GM12878 (cell line): ENCODE data around the gene PSENEN. TPM values are rescaled to one million over a fixed set of nuclear protein-coding genes. Genes with fewer than 3 reads are reported as not detected.

ENCODE experiments used
- ATAC-seq: fragments of 200-7000 bp; cut with Tn5 transposase; 3 replicates; pipeline ENCODE4 v1.9.1; 2020; ENCODE audit warnings: mild to moderate bottlenecking, moderate library complexity
- BruUV-seq: library from RNA; stranded (reverse); fragments of 400-500 nt; replicated peaks from 2 replicates; lab custom pipeline; 2021; lab: Mats Ljungman, UMichigan
- CTCF ChIA-PET: fragments of 300-600 bp; sonication (Branson Sonifier 250); formaldehyde crosslinking; extraction: SDS; loops from one replicate; lab custom pipeline; 2021; ENCODE audit warnings: inconsistent platforms; lab: Yijun Ruan, JAX
- POLR2A ChIA-PET: fragments of 350-600 bp; formaldehyde crosslinking; extraction: SDS; loops from one replicate; lab custom pipeline; 2021; ENCODE audit warnings: inconsistent platforms; lab: Charles Lee
- RAD21 ChIA-PET: fragments of 300-600 bp; sonication (Branson Sonifier 250); formaldehyde crosslinking; loops from one replicate; lab custom pipeline; 2023; ENCODE audit warnings: antibody characterized with exemption; ENCODE audit not compliant: unreplicated experiment; lab: Charles Lee
- SMC1A ChIA-PET: fragments of 300-600 bp; sonication (Branson Sonifier 250); formaldehyde crosslinking; loops from one replicate; lab custom pipeline; 2023; ENCODE audit not compliant: unreplicated experiment, uncharacterized antibody; lab: Charles Lee
- DNase-seq: peaks from one replicate; pipeline ENCODE4 v3.0.0-alpha.2; 2011; ENCODE audit warnings: low read depth, low spot score
- FAIRE-seq: peaks from 3 replicates; lab custom pipeline; 2011; peaks lifted over from hg19 to GRCh38; lab: Jason Lieb, UNC
- H2AFZ ChIP-seq: 2 replicates; pipeline ENCODE4 v1.6.0; 2011; ENCODE audit warnings: low read depth, low read length, control low read depth; ENCODE audit not compliant: control insufficient read depth
- H3K27ac ChIP-seq: 2 replicates; pipeline ENCODE4 v1.5.1; 2011; ENCODE audit warnings: control low read depth; ENCODE audit not compliant: control insufficient read depth, insufficient read depth
- H3K27me3 ChIP-seq, 2 experiments: replicated peaks in 1 of 2; 2 replicates each; pipeline versions ENCODE4 v1.6.0 to v1.6.1; 2011; ENCODE audit warnings: low read length in 1 of 2; ENCODE audit not compliant: control insufficient read depth in 2 of 2, insufficient read depth in 2 of 2
- H3K36me3 ChIP-seq, 2 experiments: 2 replicates each; pipeline ENCODE4 v1.5.1; 2011; ENCODE audit warnings: low read length in 1 of 2; ENCODE audit not compliant: control insufficient read depth in 2 of 2, insufficient read depth in 2 of 2
- H3K4me1 ChIP-seq: 2 replicates; pipeline ENCODE4 v1.6.1; 2011; ENCODE audit warnings: mild to moderate bottlenecking, low read length, moderate library complexity, mixed read lengths; ENCODE audit not compliant: control insufficient read depth, insufficient read depth
- H3K4me2 ChIP-seq: 2 replicates; pipeline ENCODE4 v1.6.0; 2011; ENCODE audit warnings: control low read depth; ENCODE audit not compliant: control insufficient read depth, insufficient read depth
- H3K4me3 ChIP-seq: fragments of 200-600 bp; sonication (generic); 2 replicates; pipeline ENCODE4 v1.5.1; 2016
- H3K79me2 ChIP-seq: 2 replicates; pipeline ENCODE4 v1.6.0; 2011; ENCODE audit warnings: low read length; ENCODE audit not compliant: control insufficient read depth, insufficient read depth
- H3K9ac ChIP-seq: 2 replicates; pipeline ENCODE4 v1.8.0; 2011; ENCODE audit warnings: low read length, control low read depth, mixed read lengths; ENCODE audit not compliant: control insufficient read depth, insufficient read depth
- H3K9me3 ChIP-seq: replicated peaks from 3 replicates; pipeline ENCODE4 v1.5.1; 2011; ENCODE audit warnings: mild to moderate bottlenecking, low read length; ENCODE audit not compliant: control insufficient read depth, insufficient read depth
- H4K20me1 ChIP-seq: 2 replicates; pipeline ENCODE4 v1.6.0; 2011; ENCODE audit not compliant: control insufficient read depth, insufficient read depth
- ASH2L ChIP-seq: fragments of 300-600, 200-600 bp; sonication (generic); IDR thresholded peaks from 2 replicates; pipeline ENCODE4 v1.6.1; 2017; ENCODE audit warnings: low read depth, mild to moderate bottlenecking, borderline replicate concordance
- KLF5 ChIP-seq: fragments of 450-650 bp; IDR thresholded peaks from 2 replicates; pipeline ENCODE4 v1.6.1; 2014; ENCODE audit warnings: mild to moderate bottlenecking; ENCODE audit not compliant: partially characterized antibody
- MEF2B ChIP-seq: fragments of 450-650 bp; IDR thresholded peaks from 2 replicates; pipeline ENCODE4 v1.6.1; 2018; ENCODE audit warnings: mild to moderate bottlenecking, moderate library complexity; ENCODE audit not compliant: partially characterized antibody, poor library complexity, severe bottlenecking
- NFYA ChIP-seq: IDR thresholded peaks from 2 replicates; pipeline ENCODE4 v1.6.1; 2011; ENCODE audit warnings: low read depth, mild to moderate bottlenecking, low read length, improper control_type of control experiment, borderline replicate concordance
- NR2F1 ChIP-seq: fragments of 450-650 bp; conservative IDR thresholded peaks from 2 replicates; pipeline ENCODE4 v1.6.1; 2017; ENCODE audit warnings: mild to moderate bottlenecking
- PAX5 ChIP-seq: IDR thresholded peaks from 2 replicates; pipeline ENCODE4 v1.6.1; 2011; ENCODE audit warnings: low read depth, low read length, borderline replicate concordance
- PBX3 ChIP-seq: IDR thresholded peaks from 2 replicates; pipeline ENCODE4 v1.6.1; 2011; ENCODE audit warnings: mild to moderate bottlenecking, low read depth, low read length, moderate library complexity; ENCODE audit not compliant: insufficient replicate concordance
- RELA ChIP-seq: fragments of 450-650 bp; IDR thresholded peaks from 2 replicates; pipeline ENCODE4 v1.8.0; 2014; ENCODE audit warnings: borderline replicate concordance; ENCODE audit not compliant: partially characterized antibody
- RELB ChIP-seq: fragments of 450-650 bp; IDR thresholded peaks from 2 replicates; pipeline ENCODE4 v1.6.1; 2017; ENCODE audit warnings: low read depth, mild to moderate bottlenecking, moderate library complexity
- SPI1 ChIP-seq: IDR thresholded peaks from 2 replicates; pipeline ENCODE4 v1.6.1; 2011; ENCODE audit warnings: low read depth, mild to moderate bottlenecking, low read length, moderate library complexity, borderline replicate concordance; ENCODE audit not compliant: insufficient read depth
- STAT1 ChIP-seq: fragments of 450-650 bp; conservative IDR thresholded peaks from 2 replicates; pipeline ENCODE4 v1.6.1; 2014; ENCODE audit warnings: antibody characterized with exemption, mild to moderate bottlenecking
- SUZ12 ChIP-seq: fragments of 200-600 bp; sonication (generic); IDR thresholded peaks from one replicate; pipeline ENCODE4 v1.6.1; 2018; ENCODE audit warnings: antibody characterized with exemption, mild to moderate bottlenecking; ENCODE audit not compliant: unreplicated experiment
- YY1 ChIP-seq: IDR thresholded peaks from 2 replicates; pipeline ENCODE4 v1.6.1; 2011; ENCODE audit warnings: low read depth, mild to moderate bottlenecking, low read length
- ZBTB33 ChIP-seq: fragments of 450-650 bp; IDR thresholded peaks from 2 replicates; pipeline ENCODE4 v1.6.1; 2017; ENCODE audit warnings: mild to moderate bottlenecking
- ZNF207 ChIP-seq: fragments of 450-650 bp; IDR thresholded peaks from 2 replicates; pipeline ENCODE4 v1.6.1; 2014; ENCODE audit warnings: antibody characterized with exemption, mild to moderate bottlenecking, borderline replicate concordance
- WGBS: methylation state at CpG from one replicate; pipeline ENCODE4 v1.1.6; 2016; ENCODE audit warnings: low lambda C conversion rate; ENCODE audit not compliant: insufficient replicate concordance, insufficient coverage; ENCODE audit errors: missing lambda C conversion rate; 5-methylcytosine and 5-hydroxymethylcytosine counted together
- in situ Hi-C: fragments of 300-500 bp; cut with MboI; formaldehyde crosslinking; loops from 9 replicates; pipeline ENCODE4 v1.14.3; 2018; ENCODE audit warnings: mixed read lengths
- intact Hi-C: fragments of 100-400 bp; cut with micrococcal nuclease; formaldehyde crosslinking; loops from one replicate; pipeline ENCODE4 v1.14.2; 2022; ENCODE audit not compliant: unreplicated experiment
- polyA plus RNA-seq, 11 experiments: library from polyadenylated mRNA; depleted of rRNA in 4 of 11; unstranded in 6 of 11; stranded (reverse) in 5 of 11; fragments of >200 nt; fragmentation: Nextera tagmentation in 4 of 11; fragmentation: Illumina TruSeq in 1 of 11; extraction: Ambion mirVana in 4 of 11; extraction: Trizol in 1 of 11; gene quantifications; 1 replicate in 1 of 11; 2 replicates in 10 of 11; pipeline versions ENCODE4 v1.2.1 to v1.2.3, GENCODE V29; 2011 to 2016; ENCODE audit warnings: inconsistent platforms in 2 of 11, missing spikeins in 2 of 11, low read depth in 1 of 11
- total RNA-seq, 4 experiments: library from RNA; depleted of rRNA in 3 of 4; stranded (reverse); fragments of >200 nt in 3 of 4; fragmentation: Illumina TruSeq in 1 of 4; extraction: Trizol in 1 of 4; gene quantifications; 2 replicates each; pipeline versions ENCODE4 v1.2.1 to v1.2.3, GENCODE V29; 2013 to 2021

The PSENEN gene
- total and polyA plus RNA-seq, 10 of the 15 experiments (the other 5 are each of a cell fraction or from before 2014, with no cell fraction given) = 14.4 to 178 (median 43.5) TPM

- Histone ChIP-seq H3K4me2 (peak overlapping the region; percentile 99), H3K27ac (peak overlapping the region; percentile 95), H3K27me3 (no peaks in the 10 kb centered on the region), H4K20me1 (no peaks in the 10 kb centered on the region), H3K4me3 (peak overlapping the region; percentile 82), H3K9me3 (no peaks in the 10 kb centered on the region), H3K79me2 (peaks cover 49% of the 10 kb centered on the region), H3K9ac (peak overlapping the region; percentile 77), H2AFZ (peak overlapping the region; percentile 8), H3K36me3 (no peaks in the 10 kb centered on the region; a peak in 1 of 4 replicates), H3K4me1 (peaks cover 43% of the 10 kb centered on the region)
- under 1% methylated on average over 11 of the region's 11 CpGs for WGBS
- RAD21 ChIA-PET = interaction anchor here (0.5 to 6.3 kb wide), 11 partner anchors 14 to 218 kb away, joined by 3 to 430 read pairs (median 7); partner anchors contain the start of genes IGFLR1, LIN37 and ZBTB32
- DNase-seq (peak; percentile 82), FAIRE-seq (peak; percentile 77), ATAC-seq (peak; percentile 32)
- CTCF ChIA-PET = interaction anchor here (1.1 to 7.3 kb wide), 8 partner anchors 11 to 196 kb away, joined by 3 to 271 read pairs (median 6); partner anchors contain the start of genes IGFLR1, PSENEN and U2AF1L4
- intact Hi-C loops (loop anchor here (5.0 kb wide), 1 partner anchor 189 kb away; the partner anchor contains the start of genes HCST and NFKBID), in situ Hi-C loops (no loop called here)
- SMC1A ChIA-PET = interaction anchor here (0.7 to 6.3 kb wide), 8 partner anchors 15 to 336 kb away, joined by 3 to 375 read pairs (median 5); partner anchors contain the start of genes COX6B1, IGFLR1, PSENEN and U2AF1L4
- POLR2A ChIA-PET = interaction anchor here (0.5 to 12.1 kb wide), 14 partner anchors 14 to 367 kb away, joined by 3 to 516 read pairs (median 4); partner anchors contain the start of genes IGFLR1, LIN37, PSENEN and U2AF1L4
- BruUV-seq = TSS peak; percentile 78
- TF ChIP-seq RELB = peak; percentile 70; the same call in 1 of the 2 replicates
- TF ChIP-seq SUZ12 = no peak
- no peak for TF ChIP-seq ASH2L
- TF ChIP-seq NFYA = no peak
- peak; percentile 9 for TF ChIP-seq RELA
- TF ChIP-seq KLF5 = peak; percentile 40
- TF ChIP-seq MEF2B = peak; percentile 74
- TF ChIP-seq ZBTB33 = no peak
- TF ChIP-seq YY1 = peak; percentile 11; the same call in 1 of the 2 replicates
- TF ChIP-seq PAX5 = 0 out of 2 replicates have a peak, but pooled peaks have one; percentile 29
- TF ChIP-seq STAT1 = no peak
- peak; percentile 92 for TF ChIP-seq PBX3
- peak; percentile 82 for TF ChIP-seq SPI1
- TF ChIP-seq ZNF207 = peak; percentile 64; the same call in 1 of the 2 replicates
- peak; percentile 88 for TF ChIP-seq NR2F1
These were observed 32.6 kb upstream of the PSENEN start for GRCh38 chr19:35712567-35713505.
